Measurements from ENCODE around the gene RPL10A. TPM values are rescaled to one million over a fixed set of nuclear protein-coding genes. Genes with fewer than 3 reads are reported as not detected.
A peak's percentile ranks its signal among the peaks of the same experiment; 100 is the strongest.

Gene RPL10A
- total RNA-seq, 2 donors from 2014 or later = 571 to 831 TPM

DNA sequence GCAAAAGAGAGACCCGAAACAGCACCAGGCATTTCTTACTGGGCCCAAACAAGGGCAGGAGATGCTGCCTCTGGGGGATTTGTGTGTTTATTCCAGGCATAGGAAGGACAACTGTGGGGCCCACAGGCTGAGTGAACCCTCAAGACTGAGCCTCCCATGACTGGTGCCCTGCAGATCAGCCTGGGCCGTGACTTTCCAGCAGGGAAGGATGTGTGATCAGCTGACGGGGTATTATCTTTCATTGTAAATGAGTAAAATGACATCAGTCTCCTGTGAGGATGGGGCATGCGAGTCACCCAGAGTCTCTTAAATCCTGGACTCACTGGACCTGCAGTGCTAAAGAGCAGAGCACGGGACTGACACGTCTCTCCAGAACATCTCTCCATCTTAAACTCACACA, 32.6 kb downstream of the RPL10A start:
- Histone ChIP-seq H3K9me3 (no peaks in the 10 kb centered on the region), H3K36me3 (no peaks in the 10 kb centered on the region), H3K27ac (peak overlapping the region; percentile 32 to 55), H3K27me3 (no peaks in the 10 kb centered on the region), H3K4me1 (peaks cover 0 to 21% of the 10 kb centered on the region in 2 donors), H3K4me3 (no peak overlapping the region)
- TF ChIP-seq, protein P1, sequence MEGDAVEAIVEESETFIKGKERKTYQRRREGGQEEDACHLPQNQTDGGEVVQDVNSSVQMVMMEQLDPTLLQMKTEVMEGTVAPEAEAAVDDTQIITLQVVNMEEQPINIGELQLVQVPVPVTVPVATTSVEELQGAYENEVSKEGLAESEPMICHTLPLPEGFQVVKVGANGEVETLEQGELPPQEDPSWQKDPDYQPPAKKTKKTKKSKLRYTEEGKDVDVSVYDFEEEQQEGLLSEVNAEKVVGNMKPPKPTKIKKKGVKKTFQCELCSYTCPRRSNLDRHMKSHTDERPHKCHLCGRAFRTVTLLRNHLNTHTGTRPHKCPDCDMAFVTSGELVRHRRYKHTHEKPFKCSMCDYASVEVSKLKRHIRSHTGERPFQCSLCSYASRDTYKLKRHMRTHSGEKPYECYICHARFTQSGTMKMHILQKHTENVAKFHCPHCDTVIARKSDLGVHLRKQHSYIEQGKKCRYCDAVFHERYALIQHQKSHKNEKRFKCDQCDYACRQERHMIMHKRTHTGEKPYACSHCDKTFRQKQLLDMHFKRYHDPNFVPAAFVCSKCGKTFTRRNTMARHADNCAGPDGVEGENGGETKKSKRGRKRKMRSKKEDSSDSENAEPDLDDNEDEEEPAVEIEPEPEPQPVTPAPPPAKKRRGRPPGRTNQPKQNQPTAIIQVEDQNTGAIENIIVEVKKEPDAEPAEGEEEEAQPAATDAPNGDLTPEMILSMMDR (IDR thresholded peaks at IDR 0.05) = no peak
- no peak for DNase-seq (ENCODE audit: low spot score)

DNA sequence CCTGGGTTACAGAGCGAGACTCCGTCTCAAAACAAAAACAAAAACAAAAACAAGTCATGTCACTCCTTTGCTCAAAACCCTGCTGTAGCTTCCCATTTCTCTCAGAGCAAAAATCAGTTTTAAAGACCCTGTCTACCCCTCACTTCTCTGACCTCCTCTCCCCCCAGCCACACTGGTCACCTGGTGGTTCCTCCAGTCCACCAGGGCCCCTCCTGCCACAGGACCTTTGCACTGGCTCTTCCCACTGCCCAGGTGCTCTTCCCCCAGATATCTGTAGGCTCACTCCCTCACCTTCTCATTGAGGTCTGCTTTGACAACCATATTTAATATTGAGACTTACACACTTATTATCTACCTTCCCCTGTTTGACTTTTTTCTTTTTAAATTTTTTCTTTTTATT, 33.6 kb downstream of the RPL10A start:
- TF ChIP-seq, protein P1 (IDR thresholded peaks at IDR 0.05) = no peak
- H3K27me3 ChIP-seq = no peaks in the 10 kb centered on the region
- peaks cover 0 to 19% of the 10 kb centered on the region in 2 donors for H3K4me1 ChIP-seq
- no peak for DNase-seq (ENCODE audit: low spot score)
- H3K36me3 ChIP-seq = no peaks in the 10 kb centered on the region
- no peaks in the 10 kb centered on the region for H3K9me3 ChIP-seq
- H3K27ac ChIP-seq = no peak overlapping the region
- no peak overlapping the region for H3K4me3 ChIP-seq

DNA sequence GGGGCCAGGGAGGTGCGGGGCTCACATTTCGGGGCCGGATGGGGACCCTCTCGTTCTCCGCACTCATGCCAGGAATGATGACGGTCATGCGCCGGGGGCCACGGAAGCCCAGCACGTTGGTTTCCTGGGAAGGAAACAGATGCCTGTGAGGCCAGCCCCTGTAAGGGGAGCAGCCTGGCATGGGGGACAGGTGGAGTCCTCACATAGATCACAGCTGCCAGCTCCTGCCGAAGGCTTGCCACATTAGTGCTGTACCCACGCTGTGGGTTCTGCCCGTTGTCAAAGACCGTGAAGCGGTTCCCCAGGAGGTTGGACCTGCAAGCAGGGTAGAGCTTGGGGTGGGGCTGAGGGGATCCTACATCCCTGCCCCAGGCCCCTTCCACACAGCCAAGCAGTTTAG, 35.3 kb downstream of the RPL10A start:
- no peaks in the 10 kb centered on the region for H3K9me3 ChIP-seq
- peaks cover 0 to 7% of the 10 kb centered on the region in 2 donors for H3K4me1 ChIP-seq
- H3K27ac ChIP-seq = no peak overlapping the region
- H3K36me3 ChIP-seq = no peaks in the 10 kb centered on the region
- no peak overlapping the region for H3K4me3 ChIP-seq
- TF ChIP-seq, protein P1 (IDR thresholded peaks at IDR 0.05) = no peak
- no peaks in the 10 kb centered on the region for H3K27me3 ChIP-seq
- no peak for DNase-seq (ENCODE audit: low spot score)

DNA sequence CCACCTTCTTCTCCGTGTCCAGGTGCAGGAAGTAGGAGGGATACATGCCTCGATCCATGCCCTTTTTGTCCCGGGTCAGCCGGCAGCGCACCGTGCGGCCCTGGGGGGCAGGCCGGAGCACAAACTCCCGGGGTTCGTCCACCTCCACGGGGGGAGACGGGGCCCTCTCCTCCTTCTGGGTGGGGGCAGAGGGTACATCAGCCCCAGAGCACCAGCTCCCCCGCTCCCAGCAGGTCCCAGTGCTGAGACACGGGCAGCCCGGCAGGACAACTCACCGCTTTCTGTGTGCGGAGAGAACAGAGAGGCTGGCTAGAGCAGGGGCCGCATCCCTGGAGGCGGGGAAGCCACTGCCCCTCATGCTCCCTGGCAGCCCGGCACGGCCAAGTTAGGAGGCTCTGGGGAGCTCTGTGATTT, 37.8 kb downstream of the RPL10A start:
- TF ChIP-seq, protein P1 (IDR thresholded peaks at IDR 0.05) = no peak
- DNase-seq (ENCODE audit: low spot score) = no peak
- Histone ChIP-seq H3K4me3 (no peak overlapping the region), H3K27ac (no peak overlapping the region), H3K27me3 (no peaks in the 10 kb centered on the region), H3K9me3 (no peaks in the 10 kb centered on the region), H3K36me3 (no peaks in the 10 kb centered on the region), H3K4me1 (no peaks in the 10 kb centered on the region)

DNA sequence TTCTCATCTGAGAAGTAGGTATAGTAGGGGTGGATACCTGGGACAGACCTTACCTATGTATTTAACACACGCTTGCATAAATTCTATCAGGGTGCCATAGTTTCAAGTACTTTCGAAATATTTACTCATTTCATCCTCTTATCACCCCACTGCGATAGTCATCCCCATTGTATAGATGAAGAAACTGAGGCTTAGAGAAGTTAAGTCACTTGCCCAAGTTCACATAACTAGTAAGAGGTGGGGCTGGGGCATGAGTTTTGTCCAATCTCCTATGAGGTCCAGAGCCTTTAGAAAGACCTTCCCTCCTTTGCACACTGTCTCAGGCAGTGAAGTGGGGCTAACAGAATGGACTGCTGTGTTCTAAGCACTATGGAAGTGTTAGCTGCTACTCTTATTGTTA, 38.3 kb downstream of the RPL10A start:
- Histone ChIP-seq H3K9me3 (no peaks in the 10 kb centered on the region), H3K27me3 (no peaks in the 10 kb centered on the region), H3K4me1 (peaks cover 0 to 4% of the 10 kb centered on the region in 2 donors), H3K4me3 (no peak overlapping the region), H3K27ac (no peak overlapping the region), H3K36me3 (no peaks in the 10 kb centered on the region)
- TF ChIP-seq, protein P1 (IDR thresholded peaks at IDR 0.05) = no peak
- DNase-seq (ENCODE audit: low spot score) = no peak

DNA sequence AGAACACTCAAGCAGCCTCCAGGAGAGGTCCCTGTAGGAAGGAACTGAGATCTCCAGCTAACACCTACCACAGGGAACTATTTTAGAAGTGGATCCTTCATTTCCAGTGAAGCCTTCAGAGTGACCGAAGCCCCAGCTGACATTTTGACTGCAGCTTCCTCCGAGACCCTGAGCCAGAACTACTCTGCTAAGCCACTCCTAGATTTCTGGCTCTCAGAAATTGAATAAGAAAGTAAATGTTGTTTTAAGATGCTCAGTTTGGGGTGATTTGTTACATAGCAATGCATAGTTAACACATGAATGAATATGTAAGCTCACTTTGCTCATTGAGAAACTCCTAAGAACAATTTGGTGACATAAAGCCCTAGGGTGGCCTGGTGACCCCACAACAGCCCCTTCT, 39.0 kb downstream of the RPL10A start:
- H3K27ac ChIP-seq = no peak overlapping the region
- no peaks in the 10 kb centered on the region for H3K27me3 ChIP-seq
- peaks cover 0 to 11% of the 10 kb centered on the region in 2 donors for H3K4me1 ChIP-seq
- no peak for DNase-seq (ENCODE audit: low spot score)
- TF ChIP-seq, protein P1 (IDR thresholded peaks at IDR 0.05) = no peak
- no peaks in the 10 kb centered on the region for H3K36me3 ChIP-seq
- no peaks in the 10 kb centered on the region for H3K9me3 ChIP-seq
- no peak overlapping the region for H3K4me3 ChIP-seq
